Posterior cingulate gyrus (tissue), 11 donors: ENCODE results near the gene TTC7B.

Source experiments
- DNase-seq, 10 donors: peaks; one replicate each; pipeline versions ENCODE4 v3.0.0 to v3.0.0-alpha.2; 2020 to 2021; ENCODE audit warnings: mixed read lengths in 3 of 10
- intact Hi-C: fragments of 100-400 bp; cut with DNase I; formaldehyde crosslinking; loops from one replicate; pipeline ENCODE4 v1.15.1; 2023

The TTC7B gene

GRCh38 chr14:90692061-90692460 is 124.2 kb downstream of the TTC7B start:
- no peak for DNase-seq
- intact Hi-C loops: no loop called here

DNA sequence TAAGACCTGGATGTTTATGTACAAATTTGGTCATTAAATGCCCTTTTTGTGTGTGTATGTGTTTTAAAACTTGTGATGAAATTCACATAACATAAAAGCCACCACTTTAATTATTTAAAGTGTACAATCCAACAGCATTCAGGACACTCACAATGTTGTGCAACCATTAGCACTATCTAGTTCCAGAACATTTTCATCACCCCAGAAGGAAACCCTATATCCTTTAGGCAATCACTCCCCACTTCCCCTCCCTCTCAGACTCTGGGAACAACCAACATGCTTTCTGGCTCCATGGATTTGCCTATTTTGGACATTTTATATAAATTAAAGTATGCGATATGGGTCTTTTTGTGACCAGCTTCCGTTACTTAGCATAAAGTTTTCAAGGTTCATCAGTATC is 124.6 kb downstream of the TTC7B start:
- DNase-seq: no peak
- intact Hi-C loops: no loop called here

GRCh38 chr14:90687680-90688079 is 128.6 kb downstream of the TTC7B start:
- intact Hi-C loops: no loop called here
- no peak for DNase-seq

GRCh38 chr14:90682615-90683014 is 133.6 kb downstream of the TTC7B start:
- intact Hi-C loops: no loop called here
- peak in 1 of 10 donors; percentile 81 for DNase-seq

GRCh38 chr14:90681929-90682328 is 134.3 kb downstream of the TTC7B start:
- intact Hi-C loops: no loop called here
- no peak for DNase-seq

- intact Hi-C loops: no loop called here
Observed at GRCh38 chr14:90678846-90679362, 137.3 kb downstream of the TTC7B start.

DNA sequence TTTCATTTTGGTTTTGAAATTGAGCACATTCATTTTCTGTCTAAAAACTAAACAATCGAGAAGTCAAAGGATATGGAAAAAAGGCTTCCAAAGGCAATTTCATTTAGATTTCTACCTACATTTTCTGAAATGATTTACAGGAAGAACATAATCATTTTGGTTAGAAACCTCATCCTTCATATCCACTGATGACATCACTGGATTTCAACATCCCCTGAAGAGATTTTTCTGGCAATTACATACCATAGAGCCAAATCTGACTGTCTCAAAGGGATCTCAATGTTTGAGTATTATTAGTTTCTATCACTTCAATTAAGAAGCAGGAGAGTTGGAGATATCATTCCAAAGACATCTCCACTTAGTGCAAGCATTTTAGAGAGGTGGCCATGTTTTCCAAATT is 137.8 kb downstream of the TTC7B start:
- intact Hi-C loops: no loop called here
- DNase-seq: no peak

More at GRCh38 chr14:90678846-90679362, 137.3 kb downstream of the TTC7B start:
- DNase-seq: no peak

DNA sequence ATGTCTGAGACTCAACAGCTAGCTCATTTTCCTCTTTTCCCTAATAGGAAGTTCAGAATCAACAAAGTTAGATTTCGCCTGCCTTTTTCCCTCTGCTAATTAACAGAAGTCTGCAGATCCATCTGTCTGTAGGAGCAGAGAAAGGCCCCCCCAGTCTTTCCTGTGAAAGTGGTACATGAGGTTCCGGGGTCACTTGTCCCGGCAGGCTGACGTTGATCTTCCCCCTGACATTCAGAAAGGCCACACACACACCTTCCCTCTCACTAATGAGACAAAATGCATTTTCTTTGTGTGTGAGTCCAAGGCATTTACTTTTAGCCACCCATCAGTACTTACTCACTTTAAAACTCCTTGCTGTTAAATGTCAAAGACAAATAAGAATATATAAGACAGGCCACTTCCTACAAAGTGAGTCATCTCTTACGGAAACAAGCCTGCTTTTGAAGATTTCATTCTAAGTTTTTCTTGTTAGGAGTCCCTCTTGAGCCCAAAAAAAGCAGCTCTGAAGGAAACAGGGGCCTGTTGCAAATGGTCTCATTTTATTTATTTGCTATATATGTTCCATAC is 138.7 kb downstream of the TTC7B start:
- DNase-seq: no peak
- intact Hi-C loops: no loop called here

DNA sequence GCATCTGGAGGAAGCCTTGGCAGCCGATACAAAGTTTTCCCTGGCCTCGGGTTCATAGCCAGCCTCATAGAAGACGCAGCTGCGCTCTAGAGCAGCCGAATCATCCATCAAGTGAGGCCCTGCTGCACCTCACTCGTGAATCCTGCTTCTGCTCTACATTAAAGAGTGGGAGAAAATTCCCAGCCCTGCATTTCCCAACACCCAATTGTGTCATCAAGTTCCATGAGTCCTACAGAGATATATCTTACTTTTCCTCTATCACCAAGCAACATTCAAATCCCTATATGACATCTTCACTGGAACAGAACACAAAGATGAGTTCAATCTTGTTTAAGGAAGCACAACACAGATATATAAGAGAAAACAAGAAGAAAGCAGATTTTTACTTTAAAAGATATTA is 139.3 kb downstream of the TTC7B start:
- DNase-seq: no peak
- intact Hi-C loops: no loop called here

DNA sequence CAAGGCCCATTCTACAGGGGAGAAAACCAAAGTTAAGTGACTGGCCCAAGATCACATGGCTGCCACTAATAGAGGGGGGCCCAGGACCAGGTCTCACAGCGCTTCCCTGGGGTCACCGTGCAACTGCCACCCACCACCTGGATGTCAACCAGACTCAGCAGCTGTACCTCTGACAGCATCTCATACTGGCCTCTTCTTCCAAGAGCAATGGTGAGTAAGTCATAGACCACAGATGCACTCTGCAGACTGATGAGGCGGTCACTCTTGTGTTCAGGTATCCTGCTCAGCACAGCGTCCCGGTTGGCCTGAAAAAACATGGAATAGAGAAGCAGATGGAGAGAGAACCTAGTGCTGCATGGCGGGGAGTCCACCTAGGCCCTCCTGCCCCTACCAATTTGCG is 139.9 kb downstream of the TTC7B start:
- intact Hi-C loops: no loop called here
- no peak for DNase-seq

DNA sequence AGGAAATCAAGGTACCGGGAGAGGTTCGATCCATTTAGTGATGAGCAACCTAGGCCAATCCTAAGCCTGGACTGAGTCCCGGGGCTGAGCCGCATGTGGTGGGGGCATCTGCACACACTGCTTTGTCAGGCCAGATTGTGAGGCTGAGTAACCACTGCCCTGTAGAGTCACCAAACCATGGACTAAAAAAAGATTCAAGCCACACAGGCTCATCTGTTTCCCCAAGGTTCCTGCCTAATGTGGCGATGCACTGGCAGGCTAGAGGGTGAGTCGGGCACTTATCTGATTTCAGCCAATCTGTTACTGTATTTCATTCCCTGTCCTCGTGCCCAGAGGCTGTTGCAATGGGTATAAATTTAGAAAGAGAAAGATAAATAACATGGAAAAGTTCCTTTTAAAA is 140.8 kb downstream of the TTC7B start:
- intact Hi-C loops: no loop called here
- peak in 1 of 10 donors; percentile 82 for DNase-seq

DNA sequence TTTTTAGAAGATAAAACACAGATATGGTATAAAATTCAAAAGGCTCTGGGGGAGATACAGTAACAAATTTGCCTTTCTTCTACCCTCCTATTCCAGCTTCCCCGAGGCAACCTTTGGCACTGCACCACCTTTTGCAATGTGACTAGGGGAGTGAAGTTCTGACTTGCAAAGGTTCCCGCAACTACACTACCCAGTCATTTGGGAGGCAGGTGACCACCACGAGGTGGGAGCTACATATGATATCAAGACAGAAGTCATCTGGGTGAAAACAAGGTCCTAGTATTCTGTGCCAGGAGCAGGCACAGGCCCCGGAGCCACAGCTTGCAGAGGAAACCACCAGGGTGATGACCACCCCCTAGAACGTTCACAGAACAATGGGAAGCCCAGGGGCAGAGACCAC is 141.5 kb downstream of the TTC7B start:
- intact Hi-C loops: no loop called here
- no peak for DNase-seq

GRCh38 chr14:90674043-90674670 is 142.1 kb downstream of the TTC7B start:
- intact Hi-C loops: no loop called here
- DNase-seq: peak in 1 of 10 donors; percentile 91

DNA sequence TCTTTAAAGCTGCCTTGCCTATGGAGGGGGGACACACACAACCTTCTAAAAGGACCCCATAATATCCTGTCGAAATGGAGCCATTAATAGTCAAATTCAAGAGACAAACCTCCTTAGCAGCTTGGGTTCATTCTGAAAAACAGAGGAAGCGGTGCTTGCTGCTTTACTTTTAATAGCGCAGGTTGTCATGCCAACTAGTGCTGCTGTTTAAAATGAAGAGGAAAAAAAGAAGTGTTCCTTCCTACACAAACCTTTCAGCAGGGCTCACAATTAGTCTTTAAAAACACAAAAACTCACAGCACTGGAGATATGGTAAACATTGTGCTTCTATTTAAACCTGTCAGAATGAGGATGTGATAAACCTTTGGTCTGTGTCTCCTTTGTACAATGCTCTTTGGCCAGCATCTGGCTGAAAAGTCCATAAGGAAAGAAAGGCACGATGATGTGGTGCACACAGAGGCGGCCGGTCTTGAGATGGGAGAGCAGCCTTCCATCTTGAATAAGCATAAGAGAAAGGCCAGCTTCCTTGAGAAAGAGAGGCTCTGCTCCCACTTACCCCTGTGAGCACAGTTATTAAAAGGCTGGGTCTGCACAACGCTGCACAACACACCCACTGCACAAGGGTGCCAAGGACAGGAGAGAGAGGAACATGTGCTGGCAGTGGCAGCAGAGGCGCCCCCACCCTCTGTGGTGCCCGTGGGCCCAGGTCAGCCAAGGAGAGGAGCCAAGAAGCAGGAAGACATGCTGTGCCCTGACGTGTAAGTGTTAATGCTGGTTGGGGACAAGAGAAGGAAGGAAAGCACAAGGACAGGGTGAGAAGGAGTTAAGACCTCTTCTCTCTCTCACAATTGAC is 144.6 kb downstream of the TTC7B start:
- intact Hi-C loops: no loop called here
- DNase-seq: no peak

DNA sequence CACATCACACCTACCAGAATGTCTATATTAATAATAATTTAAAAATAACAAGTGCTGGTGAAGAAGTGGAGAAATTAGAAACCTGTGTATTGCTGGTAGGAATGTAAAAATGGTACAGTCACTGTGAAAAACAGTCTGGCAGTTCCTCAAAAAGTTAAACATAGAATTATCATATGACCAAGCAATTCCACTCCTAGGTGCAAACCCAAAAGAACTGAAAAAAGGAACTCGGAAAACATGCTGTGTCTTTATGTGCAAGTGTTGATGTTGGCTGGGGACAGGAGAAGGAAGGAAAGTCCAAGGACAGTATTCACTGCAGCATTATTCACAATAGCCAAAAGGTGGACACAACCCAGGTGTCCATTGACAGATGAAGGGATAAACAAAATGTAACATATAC is 146.5 kb downstream of the TTC7B start:
- DNase-seq: no peak
- intact Hi-C loops: no loop called here

- intact Hi-C loops: no loop called here
- DNase-seq: no peak
Observed at GRCh38 chr14:90666571-90666970, 149.7 kb downstream of the TTC7B start.

DNA sequence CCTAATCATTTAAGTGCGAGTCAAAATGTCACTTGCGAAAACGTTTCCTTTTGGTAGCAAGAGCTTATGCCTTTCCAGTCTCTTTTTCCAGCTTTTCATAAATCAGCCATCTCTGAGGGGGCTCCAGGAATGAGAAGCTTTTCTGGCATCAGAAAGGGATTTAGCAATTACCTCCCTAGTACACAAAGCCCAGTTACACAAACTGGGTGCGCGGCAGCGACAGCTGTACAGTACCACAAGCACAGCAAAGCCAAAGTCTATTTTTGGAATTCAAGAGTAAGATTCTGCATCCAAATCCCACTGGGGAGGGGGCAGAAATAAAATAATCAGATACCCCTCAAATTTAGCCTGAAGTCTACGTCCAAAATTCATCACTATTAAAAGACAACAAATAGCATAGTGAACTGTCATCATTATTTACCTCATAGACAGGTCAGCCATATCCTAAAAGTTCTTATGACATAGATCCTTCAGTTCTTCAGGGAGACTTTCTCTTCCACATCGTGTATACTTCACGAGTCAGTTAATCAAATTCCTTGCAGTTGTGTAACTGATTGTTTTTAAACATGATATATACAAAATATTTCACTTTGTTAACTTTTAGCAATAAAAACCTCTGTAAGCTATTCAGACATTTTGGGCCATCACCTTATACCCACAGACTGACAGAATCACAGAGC is 150.8 kb downstream of the TTC7B start:
- no peak for DNase-seq
- intact Hi-C loops: no loop called here

- intact Hi-C loops: no loop called here
- DNase-seq: no peak
Observed at GRCh38 chr14:90664911-90665310, 151.3 kb downstream of the TTC7B start.

DNA sequence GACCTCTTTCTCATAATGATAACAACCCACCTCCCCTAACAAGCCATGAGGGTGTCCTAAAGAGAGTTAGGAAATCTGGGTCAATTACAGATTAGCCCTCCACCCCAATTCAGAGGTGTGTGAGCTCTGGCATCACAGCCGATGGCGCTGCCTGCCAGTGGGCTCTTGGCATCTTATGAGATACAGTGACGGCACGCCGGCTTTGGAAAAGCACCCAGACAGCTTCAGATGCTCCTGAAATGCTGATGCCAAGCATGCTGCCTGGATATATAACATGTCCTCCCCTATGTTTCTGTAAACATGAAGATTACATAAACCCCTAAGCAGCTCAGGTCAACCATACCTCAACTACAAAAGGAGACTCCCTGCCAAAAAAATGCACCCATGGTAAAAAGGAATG is 152.6 kb downstream of the TTC7B start:
- DNase-seq: peak in 2 of 10 donors; percentile 58 to 89
- intact Hi-C loops: no loop called here

GRCh38 chr14:90663140-90663539 is 153.1 kb downstream of the TTC7B start:
- intact Hi-C loops: no loop called here
- no peak for DNase-seq

DNA sequence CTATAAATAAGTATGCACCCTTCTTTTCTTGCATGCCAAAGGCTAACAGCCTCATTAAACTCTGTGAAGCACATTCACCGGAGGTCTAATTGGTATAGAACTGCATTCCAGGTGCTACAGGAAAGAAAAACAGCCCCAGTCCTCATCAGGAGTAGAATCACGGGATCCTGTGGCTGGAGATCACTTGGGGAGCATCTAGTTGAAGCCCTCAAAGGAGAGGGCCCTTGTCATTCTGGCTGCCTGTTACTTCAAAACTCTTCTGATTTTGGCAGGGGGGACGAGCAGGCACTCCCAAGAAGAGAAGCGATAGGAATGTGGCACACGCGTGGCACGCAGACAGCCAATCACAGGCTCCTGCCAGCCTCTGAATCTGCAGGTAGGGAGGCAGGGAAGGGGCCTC is 154.4 kb downstream of the TTC7B start:
- intact Hi-C loops: no loop called here
- DNase-seq: peak in 1 of 10 donors; percentile 80
